HEK293 (cell line): ENCODE results near the gene NAV2.

Experiments used
- CTCF ChIP-seq: fragments of 450-650 bp; formaldehyde crosslinking; IDR thresholded peaks from 2 replicates; pipeline ENCODE4 v1.5.1; 2016; ENCODE audit warnings: missing biosample characterization, missing genetic modification characterization
- REST ChIP-seq: fragments of 450-650 bp; formaldehyde crosslinking; IDR thresholded peaks from 2 replicates; pipeline ENCODE4 v1.5.1; 2016; ENCODE audit warnings: missing biosample characterization, missing genetic modification characterization
- ZBTB11 ChIP-seq: fragments of 450-650 bp; formaldehyde crosslinking; conservative IDR thresholded peaks from 2 replicates; pipeline ENCODE4 v1.5.1; 2016; ENCODE audit warnings: low read depth, missing biosample characterization, missing genetic modification characterization
- ZFP37 ChIP-seq: fragments of 450-650 bp; formaldehyde crosslinking; IDR thresholded peaks from 2 replicates; pipeline ENCODE4 v1.5.1; 2016; ENCODE audit warnings: missing biosample characterization, missing genetic modification characterization
- ZNF202 ChIP-seq: fragments of 450-650 bp; formaldehyde crosslinking; IDR thresholded peaks from 2 replicates; pipeline ENCODE4 v1.5.1; 2016; ENCODE audit warnings: missing biosample characterization, missing genetic modification characterization, borderline replicate concordance
- ZNF311 ChIP-seq: fragments of 450-650 bp; formaldehyde crosslinking; IDR thresholded peaks from 2 replicates; pipeline ENCODE4 v1.5.1; 2017; ENCODE audit warnings: missing biosample characterization, missing genetic modification characterization, borderline replicate concordance
- ZNF561 ChIP-seq: fragments of 450-650 bp; IDR thresholded peaks from 2 replicates; pipeline ENCODE4 v1.5.1; 2018; ENCODE audit warnings: missing biosample characterization, missing genetic modification characterization, borderline replicate concordance

- TF ChIP-seq ZBTB11 (tag by site-specific recombination) (no peak), ZNF202 (tag by site-specific recombination) (no peak), CTCF (tag by site-specific recombination) (no peak), ZNF561 (tag by site-specific recombination) (no peak), ZNF311 (tag by site-specific recombination) (no peak), REST (no peak), ZFP37 (no peak)
These were observed 222.2 kb downstream of the NAV2 start for GRCh38 chr11:19934828-19935259.
